GM10847 (cell line): ENCODE data around the gene LRRC4.

Experiments
- POLR2A ChIP-seq: IDR thresholded peaks from 2 replicates; pipeline ENCODE4 v1.6.1; 2011; ENCODE audit not compliant: insufficient read length; ENCODE audit errors: extremely low read depth

The LRRC4 gene, protein sequence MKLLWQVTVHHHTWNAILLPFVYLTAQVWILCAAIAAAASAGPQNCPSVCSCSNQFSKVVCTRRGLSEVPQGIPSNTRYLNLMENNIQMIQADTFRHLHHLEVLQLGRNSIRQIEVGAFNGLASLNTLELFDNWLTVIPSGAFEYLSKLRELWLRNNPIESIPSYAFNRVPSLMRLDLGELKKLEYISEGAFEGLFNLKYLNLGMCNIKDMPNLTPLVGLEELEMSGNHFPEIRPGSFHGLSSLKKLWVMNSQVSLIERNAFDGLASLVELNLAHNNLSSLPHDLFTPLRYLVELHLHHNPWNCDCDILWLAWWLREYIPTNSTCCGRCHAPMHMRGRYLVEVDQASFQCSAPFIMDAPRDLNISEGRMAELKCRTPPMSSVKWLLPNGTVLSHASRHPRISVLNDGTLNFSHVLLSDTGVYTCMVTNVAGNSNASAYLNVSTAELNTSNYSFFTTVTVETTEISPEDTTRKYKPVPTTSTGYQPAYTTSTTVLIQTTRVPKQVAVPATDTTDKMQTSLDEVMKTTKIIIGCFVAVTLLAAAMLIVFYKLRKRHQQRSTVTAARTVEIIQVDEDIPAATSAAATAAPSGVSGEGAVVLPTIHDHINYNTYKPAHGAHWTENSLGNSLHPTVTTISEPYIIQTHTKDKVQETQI

DNA sequence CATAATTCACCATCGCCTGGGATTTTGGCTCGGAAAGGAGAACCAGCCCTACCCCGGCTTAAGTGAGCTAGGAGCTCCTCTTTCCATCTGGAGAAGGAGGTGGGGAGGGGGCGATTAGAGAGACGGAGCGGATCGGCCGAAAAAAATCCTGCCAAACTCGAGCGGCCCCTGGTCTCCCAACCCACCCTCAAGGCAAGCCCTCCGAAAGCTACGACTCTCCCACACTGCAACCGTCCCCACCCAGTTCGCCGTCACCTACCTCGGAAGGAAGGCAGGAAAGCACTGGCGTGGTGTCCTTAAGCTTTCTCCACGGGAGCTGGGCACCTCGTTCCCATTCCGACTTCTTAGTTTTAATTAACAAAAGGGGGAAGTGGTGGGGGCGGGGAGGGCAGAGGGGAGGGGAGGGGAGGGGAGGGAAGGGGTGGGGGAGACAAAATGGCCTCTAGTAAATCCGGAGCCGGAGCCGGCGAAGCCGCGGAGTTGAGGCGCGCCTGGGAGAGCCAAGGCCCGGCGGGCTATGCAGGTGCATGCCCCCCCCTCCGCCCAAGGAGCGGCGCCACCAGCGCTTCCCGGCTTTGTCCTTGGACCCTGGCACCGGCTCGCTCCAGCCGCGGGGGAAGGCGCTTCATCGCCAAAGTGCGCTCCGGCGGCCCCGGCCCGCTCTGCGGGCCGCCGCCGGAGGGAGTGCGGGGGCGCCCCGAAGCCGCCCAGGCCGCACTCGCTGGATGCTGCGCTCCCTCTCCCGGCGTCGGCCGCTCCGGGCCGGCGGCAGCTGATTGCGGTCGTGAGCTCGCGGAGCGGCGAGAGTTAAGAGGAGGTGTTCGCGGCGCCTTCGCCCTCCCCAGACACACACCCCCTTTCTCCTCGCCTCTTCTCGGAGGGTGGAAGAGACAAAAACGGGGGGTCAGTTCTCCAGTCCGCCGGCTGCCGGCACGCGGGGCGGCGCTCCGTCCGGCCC is at the start of gene LRRC4:
LRRC4 (minus strand) TSS at position 784 of the 958 bp plus-strand sequence. CDS start 797 bp downstream, outside the sequence.
- no peak for TF ChIP-seq POLR2A

DNA sequence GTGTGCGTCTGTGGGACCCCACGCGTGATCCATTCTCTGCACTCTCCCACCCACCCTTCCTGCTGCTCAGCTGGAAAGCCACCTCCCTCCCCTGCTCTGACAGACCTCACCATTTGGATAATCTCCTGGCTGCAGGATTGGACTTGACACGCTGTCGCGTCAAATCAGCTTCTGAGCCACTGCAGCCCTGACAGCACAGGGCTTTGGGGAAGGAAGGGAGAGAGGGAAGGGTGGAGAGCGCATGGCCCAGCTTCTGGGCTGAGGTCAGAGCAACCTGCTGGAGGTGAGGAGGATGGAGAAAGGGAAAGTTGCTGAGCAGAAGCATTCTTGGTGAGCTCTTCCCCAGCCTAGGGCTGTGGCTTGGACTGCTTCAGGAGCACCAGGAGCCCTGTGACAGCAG is 48.9 kb upstream of the LRRC4 start:
- no peak for TF ChIP-seq POLR2A

DNA sequence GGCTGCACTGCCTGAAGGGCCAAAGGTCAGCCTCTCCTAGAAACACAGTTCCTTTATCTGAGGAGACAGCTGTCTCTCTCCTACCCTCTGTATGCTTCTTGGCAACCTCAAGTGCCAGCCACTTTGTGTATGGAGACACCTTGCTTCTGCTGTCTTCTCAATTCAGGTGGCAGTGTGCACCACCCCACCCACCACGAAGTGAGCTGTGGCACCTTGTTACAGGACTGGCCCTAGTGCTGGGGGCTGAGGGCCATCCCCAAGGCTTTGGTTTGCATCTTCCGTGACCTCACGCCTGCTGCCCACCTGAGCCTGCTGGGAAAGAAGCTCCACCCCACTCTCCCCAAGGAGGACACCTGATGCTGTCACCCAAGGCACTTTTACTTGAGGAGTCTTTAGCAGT is 47.1 kb upstream of the LRRC4 start:
- TF ChIP-seq POLR2A: no peak

DNA sequence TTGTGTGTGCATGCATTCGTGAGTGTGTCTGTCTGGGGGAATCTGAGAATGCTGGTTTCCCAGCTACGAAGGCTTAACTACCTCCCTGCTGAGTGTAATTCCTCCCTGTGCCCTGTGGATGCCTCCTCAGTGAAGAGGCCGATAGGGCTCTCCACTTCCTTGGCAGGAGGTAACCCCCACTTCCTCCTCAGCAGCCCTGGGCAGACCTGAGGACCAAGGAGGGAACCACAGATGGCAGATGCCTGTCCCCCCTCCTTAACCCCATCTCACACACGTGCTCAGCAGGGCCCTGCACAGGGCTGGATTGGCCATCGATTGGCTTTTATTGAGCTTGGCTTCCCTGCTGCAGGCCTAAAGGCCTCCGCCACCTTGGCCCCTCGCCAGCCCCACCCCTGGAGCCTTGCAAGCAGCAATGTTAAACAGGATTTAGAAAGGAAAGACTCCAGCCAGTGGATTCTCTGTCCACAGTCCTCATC is 45.6 kb upstream of the LRRC4 start:
- TF ChIP-seq POLR2A: no peak

DNA sequence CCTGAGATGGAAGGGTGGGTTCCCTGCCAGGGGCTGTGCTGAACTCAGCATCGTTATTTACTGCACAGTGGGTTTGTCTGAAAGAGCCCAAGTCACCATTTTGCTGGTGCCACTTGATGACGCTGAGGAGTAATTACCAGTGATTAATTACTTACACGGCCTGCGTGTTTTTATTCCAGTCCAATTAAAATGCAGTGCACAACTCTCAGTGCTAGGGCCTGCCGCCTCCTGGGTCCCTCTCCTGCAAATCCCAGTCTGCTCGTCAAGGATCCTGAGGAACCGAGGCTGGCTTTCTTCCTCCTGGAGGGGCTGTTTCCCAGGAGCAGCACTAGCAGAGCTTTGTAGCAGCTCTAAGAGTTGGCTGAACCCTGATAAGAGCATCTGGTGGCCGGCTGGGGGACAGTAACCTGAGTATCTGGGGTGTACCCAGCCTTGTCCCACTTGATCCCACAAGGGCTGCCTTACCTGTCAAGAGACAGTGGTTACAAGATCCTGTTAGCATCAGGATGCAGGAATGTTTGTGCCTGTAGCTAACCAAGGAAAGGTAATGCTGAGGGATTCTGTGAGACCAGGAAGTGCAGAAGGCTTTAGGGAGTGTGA is 45.1 kb upstream of the LRRC4 start:
- TF ChIP-seq POLR2A: no peak

DNA sequence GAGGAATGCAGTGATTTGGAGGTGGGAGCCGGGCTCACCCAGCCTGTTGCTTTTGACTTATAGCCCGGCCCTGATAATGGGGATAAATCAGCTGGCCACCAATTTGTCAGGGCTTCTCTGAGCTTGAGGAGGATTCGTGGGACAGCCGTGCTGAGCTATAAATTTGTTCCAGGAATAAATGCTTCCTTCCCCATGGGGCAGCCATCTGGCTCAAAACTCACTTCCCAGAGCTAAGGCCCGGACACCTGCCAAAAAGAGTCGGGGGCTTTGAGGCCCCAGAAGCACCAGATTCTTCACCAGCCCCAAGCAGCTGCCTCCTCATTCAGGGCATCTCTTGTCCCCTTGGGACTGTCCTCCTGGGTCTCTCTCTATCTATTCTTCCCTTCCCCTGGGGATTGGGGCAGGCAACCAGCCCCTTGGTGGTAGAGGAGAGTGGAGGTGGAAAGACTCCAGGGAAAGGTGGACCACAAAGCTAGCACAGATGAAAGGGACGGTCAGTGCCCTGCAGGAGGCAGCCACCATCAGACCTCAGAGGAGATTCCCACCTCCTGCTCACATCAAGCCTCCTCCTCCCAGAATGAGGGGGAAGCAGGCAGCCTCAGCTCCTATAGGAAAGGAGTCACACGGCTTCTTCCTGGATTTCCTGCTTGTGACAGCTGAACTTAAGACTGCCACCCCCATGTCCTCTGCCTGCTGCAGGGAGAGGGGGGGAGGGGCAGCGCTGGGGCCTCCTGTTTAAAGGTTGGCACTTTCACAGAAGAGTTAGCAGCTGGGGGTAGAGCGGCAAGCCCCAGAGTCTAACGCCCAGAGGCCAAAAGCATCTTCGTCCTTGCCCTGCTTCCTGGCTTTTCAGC is 44.2 kb upstream of the LRRC4 start:
- TF ChIP-seq POLR2A: no peak

DNA sequence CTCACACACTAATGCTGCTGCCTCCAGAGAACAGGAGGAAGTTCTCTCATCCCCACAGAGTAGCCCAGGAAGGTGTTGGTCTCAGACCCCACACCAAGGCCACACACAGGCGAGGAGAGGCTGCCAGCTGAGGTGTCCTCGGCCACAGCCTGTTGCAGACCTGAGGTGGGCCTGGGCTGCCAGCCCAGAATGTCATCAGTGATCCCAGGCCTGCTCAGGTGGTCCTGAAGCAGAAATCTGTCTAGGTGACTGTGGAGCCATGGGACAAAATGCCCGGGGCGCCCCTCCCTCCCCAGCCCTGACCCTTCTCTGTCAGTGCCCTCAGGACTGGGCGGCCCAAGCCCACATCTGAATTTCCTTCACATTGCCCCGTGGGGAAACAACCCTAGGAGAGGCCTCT is 43.5 kb upstream of the LRRC4 start:
- no peak for TF ChIP-seq POLR2A

DNA sequence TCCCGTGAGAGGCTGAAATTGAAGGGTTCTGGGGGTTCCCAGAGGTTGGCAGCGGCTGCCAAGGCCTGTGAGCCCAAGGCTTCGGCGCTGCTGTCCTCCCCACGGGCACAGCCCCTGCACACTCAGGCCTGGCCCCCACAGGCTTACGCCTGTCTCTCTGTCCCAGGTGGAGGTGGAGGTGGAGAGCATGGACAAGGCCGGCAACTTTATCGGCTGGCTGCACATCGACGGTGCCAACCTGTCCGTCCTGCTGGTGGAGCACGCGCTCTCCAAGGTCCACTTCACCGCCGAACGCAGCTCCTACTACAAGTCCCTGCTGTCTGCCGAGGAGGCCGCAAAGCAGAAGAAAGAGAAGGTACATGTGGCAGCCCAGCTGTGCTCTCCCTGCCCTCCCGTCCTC is 43.1 kb upstream of the LRRC4 start:
- TF ChIP-seq POLR2A: no peak

DNA sequence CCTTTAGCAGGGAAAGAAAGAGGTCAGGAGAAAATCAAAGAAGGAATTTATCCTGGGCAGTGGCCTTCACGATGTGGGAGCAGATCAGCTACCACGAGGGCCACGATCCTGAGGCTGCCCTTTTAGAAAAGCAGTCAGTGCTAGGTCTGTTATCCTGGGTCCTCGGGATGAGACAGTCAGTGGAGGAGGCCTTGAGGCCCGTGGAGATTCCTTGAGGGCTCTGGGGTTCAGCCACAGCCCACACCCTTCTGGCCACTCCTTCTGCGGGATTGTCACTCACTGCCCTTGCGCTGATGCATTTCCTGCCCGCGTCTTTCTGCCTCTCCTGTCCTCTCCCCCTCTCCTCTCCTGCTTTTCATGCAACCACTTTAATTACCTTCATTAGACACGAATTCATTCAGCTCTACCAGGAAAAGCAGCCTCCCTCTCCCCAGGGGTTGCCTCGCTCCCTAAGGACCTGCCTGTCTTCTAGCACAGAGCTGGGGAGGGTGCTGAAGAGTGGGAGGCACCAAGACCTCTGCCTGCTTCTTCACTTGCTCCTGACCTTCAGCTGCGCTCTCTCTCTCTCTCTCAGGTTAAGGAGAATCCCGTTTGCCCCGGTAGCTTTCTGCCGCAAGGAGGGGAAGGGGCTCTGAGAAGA is 42.6 kb upstream of the LRRC4 start:
- TF ChIP-seq POLR2A: no peak

DNA sequence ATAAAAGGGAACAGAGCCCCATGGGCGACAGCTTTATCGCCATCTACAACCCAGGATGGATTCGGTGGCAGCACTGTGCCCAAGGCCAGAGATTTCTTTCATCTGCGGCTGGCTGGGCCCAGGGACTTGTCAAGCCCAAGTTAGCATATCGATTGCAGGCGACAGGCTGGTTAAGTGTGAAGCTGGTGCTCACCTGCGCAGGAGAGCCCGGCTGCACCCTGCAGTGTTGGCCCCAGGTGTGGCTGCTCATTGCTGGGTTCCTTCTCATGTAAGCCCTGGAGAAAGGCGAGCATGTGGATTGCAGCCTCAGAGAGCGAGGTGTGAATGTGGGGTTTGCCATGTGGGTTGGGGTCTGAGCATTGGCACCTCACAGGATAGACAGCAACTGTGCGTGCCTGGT is 40.6 kb upstream of the LRRC4 start:
- no peak for TF ChIP-seq POLR2A

DNA sequence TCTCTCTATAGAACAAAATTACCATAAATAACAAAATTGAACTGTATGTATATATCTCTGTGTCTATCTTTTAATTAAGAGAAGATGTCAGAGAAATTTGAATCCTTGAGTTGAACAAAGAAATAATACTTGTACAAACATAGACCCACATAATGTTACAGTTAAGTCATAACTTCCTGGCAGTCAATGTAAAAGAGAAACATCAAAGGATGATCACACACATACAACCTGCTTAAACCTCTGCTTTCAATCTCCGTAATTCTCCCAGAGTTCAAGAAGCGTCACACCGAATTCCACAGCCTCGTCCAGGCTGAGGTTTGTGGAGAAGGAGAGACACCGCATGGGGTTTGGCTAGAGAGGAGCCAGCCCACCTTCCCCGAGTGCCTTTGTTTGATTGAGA is 40.1 kb upstream of the LRRC4 start:
- no peak for TF ChIP-seq POLR2A

DNA sequence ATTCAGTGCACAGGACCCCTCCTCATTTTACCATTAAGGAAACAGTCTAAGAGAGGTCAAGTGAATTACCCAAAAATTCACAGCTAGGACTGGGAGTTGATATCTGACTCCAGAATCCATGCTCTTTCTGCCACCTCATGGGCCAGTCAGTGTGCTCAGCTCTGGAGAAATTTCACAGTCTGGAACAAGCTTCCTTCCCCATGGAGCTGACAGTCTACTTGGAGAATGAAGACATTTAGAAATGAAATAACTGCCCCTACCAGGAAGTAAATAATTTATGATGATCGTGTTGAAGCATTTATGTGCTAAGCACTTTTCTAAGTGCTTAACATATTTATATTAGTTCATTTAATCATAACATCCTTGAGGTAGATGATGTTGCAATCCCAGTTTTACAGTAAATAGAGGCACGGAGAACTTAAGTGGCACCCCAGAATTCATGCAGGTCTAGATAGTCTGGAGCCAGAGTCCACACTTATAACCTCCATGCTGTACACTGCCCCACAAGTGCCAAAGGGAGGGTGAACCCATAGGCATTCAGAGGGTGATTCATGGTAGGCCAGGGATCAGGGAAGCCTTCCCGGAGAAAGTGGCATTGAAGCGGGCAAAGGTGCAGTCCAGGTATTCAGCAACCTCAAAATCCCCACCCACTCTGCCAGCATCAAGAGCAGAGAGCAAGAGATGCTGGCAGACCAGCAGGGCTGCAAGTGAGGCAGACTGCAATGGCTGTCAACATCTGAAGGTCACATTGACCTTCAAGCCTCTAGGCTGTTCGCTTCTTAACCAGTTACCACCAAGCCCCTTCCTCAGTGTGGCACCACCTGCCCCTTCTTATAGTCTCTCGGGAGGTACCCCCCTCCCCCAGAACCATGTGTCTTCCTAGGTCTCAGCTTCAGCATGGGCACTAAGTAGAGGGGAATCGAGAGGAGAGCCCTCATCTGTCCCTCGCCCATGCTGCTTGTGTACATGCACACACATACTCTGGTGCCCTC is 38.4 kb upstream of the LRRC4 start:
- TF ChIP-seq POLR2A: no peak
